SK-N-SH (cell line): ENCODE results near the gene SLC12A7. TPM values are rescaled to one million over a fixed set of nuclear protein-coding genes. Genes with fewer than 3 reads are reported as not detected.

ENCODE experiments used
- CTCF ChIA-PET: fragments of 300-600, 350-600 bp; formaldehyde crosslinking; extraction: SDS; loops from one replicate; lab custom pipeline; 2021; lab: Yijun Ruan, JAX
- POLR2A ChIA-PET: fragments of 350-600 bp; sonication (Branson Sonifier 250); formaldehyde crosslinking; extraction: SDS; loops from one replicate; lab custom pipeline; 2020; ENCODE audit warnings: antibody characterized with exemption, inconsistent platforms; lab: Yijun Ruan, JAX
- DNase-seq: peaks from one replicate; pipeline ENCODE4 v3.0.0; 2012
- H2AFZ ChIP-seq: fragments of 200-600 bp; sonication (generic); 2 replicates; pipeline ENCODE4 v1.8.1; 2016; ENCODE audit warnings: antibody characterized with exemption, mild to moderate bottlenecking, low read depth
- H3F3A ChIP-seq: fragments of 200-600 bp; sonication (generic); replicated peaks from 2 replicates; pipeline ENCODE3; 2016; ENCODE audit warnings: antibody characterized with exemption, mild to moderate bottlenecking; ENCODE audit not compliant: insufficient read depth
- H3K27ac ChIP-seq, 2 experiments: fragments of 200-500 bp in 1 of 2; fragments of 200-600 bp in 1 of 2; sonication (Bioruptor generic) in 1 of 2; sonication (generic), shearing (Covaris generic) in 1 of 2; 2 replicates each; pipeline versions ENCODE4 v1.5.1 to v1.6.1; 2014 to 2016; ENCODE audit warnings: low read depth in 2 of 2, inconsistent platforms in 1 of 2, low read length in 1 of 2, mild to moderate bottlenecking in 1 of 2, mixed read lengths in 1 of 2
- H3K27me3 ChIP-seq: fragments of 200-600 bp; sonication (generic), shearing (Covaris generic); 2 replicates; pipeline ENCODE4 v1.6.1; 2016; ENCODE audit warnings: mixed run types; ENCODE audit not compliant: insufficient read depth
- H3K36me3 ChIP-seq, 2 experiments: fragments of 200-500 bp in 1 of 2; fragments of 200-600 bp in 1 of 2; sonication (Bioruptor generic) in 1 of 2; sonication (generic) in 1 of 2; replicated peaks in 1 of 2; 2 replicates each; pipeline versions ENCODE3 to v1.5.1; 2014 to 2016; ENCODE audit warnings: low read length in 1 of 2, mild to moderate bottlenecking in 1 of 2; ENCODE audit not compliant: insufficient read depth in 2 of 2, control insufficient read depth in 1 of 2
- H3K4me1 ChIP-seq, 2 experiments: fragments of 200-500 bp in 1 of 2; fragments of 200-600 bp in 1 of 2; sonication (Bioruptor generic) in 1 of 2; sonication (generic), shearing (Covaris generic) in 1 of 2; 2 replicates each; pipeline versions ENCODE4 v1.5.1 to v1.6.1; 2014 to 2016; ENCODE audit warnings: low read depth in 1 of 2, low read length in 1 of 2, mixed run types in 1 of 2; ENCODE audit not compliant: insufficient read depth in 2 of 2, control insufficient read depth in 1 of 2
- H3K4me2 ChIP-seq: fragments of 200-600 bp; sonication (generic), shearing (Covaris generic); 2 replicates; pipeline ENCODE4 v1.6.1; 2017; ENCODE audit warnings: mixed run types
- H3K4me3 ChIP-seq, 2 experiments: fragments of 200-500 bp in 1 of 2; fragments of 200-600 bp in 1 of 2; sonication (Bioruptor generic) in 1 of 2; sonication (generic), shearing (Covaris generic) in 1 of 2; 2 replicates each; pipeline versions ENCODE4 v1.5.1 to v1.8.1; 2014 to 2016; ENCODE audit warnings: low read depth in 2 of 2, inconsistent platforms in 1 of 2, low read length in 1 of 2, mild to moderate bottlenecking in 1 of 2, mixed read lengths in 1 of 2, moderate library complexity in 1 of 2
- H3K79me2 ChIP-seq: fragments of 200-600 bp; sonication (generic); 2 replicates; pipeline ENCODE4 v1.8.1; 2017; ENCODE audit warnings: mild to moderate bottlenecking; ENCODE audit not compliant: insufficient read depth
- H3K9ac ChIP-seq: fragments of 200-600 bp; sonication (generic); 2 replicates; pipeline ENCODE4 v1.6.1; 2017; ENCODE audit warnings: mixed run types
- H3K9me2 ChIP-seq: fragments of 200-600 bp; sonication (generic); 2 replicates; pipeline ENCODE4 v1.6.1; 2017; ENCODE audit warnings: mixed run types
- H3K9me3 ChIP-seq: fragments of 200-600 bp; sonication (generic); 2 replicates; pipeline ENCODE4 v1.6.1; 2017; ENCODE audit warnings: mixed run types, mild to moderate bottlenecking, moderate library complexity
- H4K20me1 ChIP-seq: fragments of 200-600 bp; sonication (generic); 2 replicates; pipeline ENCODE4 v1.6.1; 2017; ENCODE audit warnings: mild to moderate bottlenecking, mixed run types; ENCODE audit not compliant: insufficient read depth
- CHD2 ChIP-seq: fragments of 150-350 bp; IDR thresholded peaks from 2 replicates; pipeline ENCODE4 v1.6.1; 2018; ENCODE audit warnings: low read length; ENCODE audit not compliant: partially characterized antibody
- ELF1 ChIP-seq: IDR thresholded peaks from 2 replicates; pipeline ENCODE4 v1.4.0; 2012
- EP300 ChIP-seq, 2 experiments: IDR thresholded peaks; 2 replicates each; pipeline versions ENCODE4 v1.4.0 to v1.6.1; 2012; ENCODE audit warnings: borderline replicate concordance in 1 of 2, low read depth in 1 of 2, low read length in 1 of 2
- EZH2phosphoT487 ChIP-seq: fragments of 200-600 bp; sonication (generic); IDR thresholded peaks from 2 replicates; pipeline ENCODE4 v1.6.1; 2017; ENCODE audit warnings: low read depth, mixed run types, mild to moderate bottlenecking, antibody characterized with exemption, moderate library complexity, borderline replicate concordance
- FOSL2 ChIP-seq: IDR thresholded peaks from 2 replicates; pipeline ENCODE4 v1.4.0; 2012; ENCODE audit warnings: low read depth, mild to moderate bottlenecking, moderate library complexity, borderline replicate concordance
- FOXM1 ChIP-seq: IDR thresholded peaks from 2 replicates; pipeline ENCODE4 v1.4.0; 2012; ENCODE audit warnings: low read depth, mild to moderate bottlenecking
- GABPA ChIP-seq: IDR thresholded peaks from 2 replicates; pipeline ENCODE4 v1.4.0; 2012; ENCODE audit warnings: low read depth, mild to moderate bottlenecking
- GATA2 ChIP-seq: sonication (generic); formaldehyde crosslinking; IDR thresholded peaks from 2 replicates; pipeline ENCODE4 v1.5.0; 2020; ENCODE audit warnings: mild to moderate bottlenecking, missing genetic modification reagents
- MEF2A ChIP-seq: IDR thresholded peaks from 2 replicates; pipeline ENCODE4 v1.4.0; 2012; ENCODE audit warnings: low read depth, borderline replicate concordance
- NFIC ChIP-seq: IDR thresholded peaks from 2 replicates; pipeline ENCODE4 v1.4.0; 2012; ENCODE audit warnings: borderline replicate concordance
- POLR2AphosphoS5 ChIP-seq: IDR thresholded peaks from 2 replicates; pipeline ENCODE4 v1.6.1; 2012; ENCODE audit warnings: low read depth, low read length
- RAD21 ChIP-seq: IDR thresholded peaks from 2 replicates; pipeline ENCODE4 v1.6.1; 2012; ENCODE audit warnings: mild to moderate bottlenecking, low read length
- RCOR1 ChIP-seq: fragments of 150-350 bp; IDR thresholded peaks from 2 replicates; pipeline ENCODE4 v1.6.1; 2017; ENCODE audit warnings: antibody characterized with exemption, low read length
- RFX5 ChIP-seq: IDR thresholded peaks from 2 replicates; pipeline ENCODE4 v1.6.1; 2012; ENCODE audit warnings: mild to moderate bottlenecking, improper control_type of control experiment, low read length
- RXRA ChIP-seq: IDR thresholded peaks from 2 replicates; pipeline ENCODE4 v1.4.0; 2012; ENCODE audit warnings: low read depth, mild to moderate bottlenecking, borderline replicate concordance
- TAF1 ChIP-seq: IDR thresholded peaks from 2 replicates; pipeline ENCODE4 v1.6.1; 2012; ENCODE audit warnings: low read depth, mild to moderate bottlenecking, low read length, moderate library complexity, borderline replicate concordance
- TEAD4 ChIP-seq: IDR thresholded peaks from 2 replicates; pipeline ENCODE4 v1.4.0; 2012; ENCODE audit warnings: mild to moderate bottlenecking, borderline replicate concordance; ENCODE audit not compliant: insufficient read depth
- YY1 ChIP-seq: IDR thresholded peaks from 2 replicates; pipeline ENCODE4 v1.4.0; 2012; ENCODE audit warnings: low read depth, mild to moderate bottlenecking
- WGBS: methylation state at CpG from one replicate; pipeline ENCODE4 v1.1.6; 2017; ENCODE audit warnings: low lambda C conversion rate; 5-methylcytosine and 5-hydroxymethylcytosine counted together
- polyA plus RNA-seq, 3 experiments: library from polyadenylated mRNA; depleted of rRNA; stranded (reverse); fragments of >200 nt; gene quantifications; 2 replicates each; pipeline ENCODE4 v1.2.3, GENCODE V29; 2012
- TF ChIP-seq, protein P1 (sequence below): IDR thresholded peaks from 2 replicates; pipeline ENCODE4 v1.4.0; 2012; ENCODE audit warnings: low read depth, borderline replicate concordance
- TF ChIP-seq, protein P2 (sequence below): IDR thresholded peaks from 2 replicates; pipeline ENCODE4 v1.4.0; 2012; ENCODE audit warnings: low read depth, borderline replicate concordance
- TF ChIP-seq, protein P3 (sequence below): IDR thresholded peaks from 2 replicates; pipeline ENCODE4 v1.6.1; 2012; ENCODE audit warnings: mild to moderate bottlenecking, low read depth, low read length, moderate library complexity

SLC12A7 gene
- polyA plus RNA-seq, 1 of the 3 experiments (the other 2 are of a cell fraction): 2.6 TPM

DNA sequence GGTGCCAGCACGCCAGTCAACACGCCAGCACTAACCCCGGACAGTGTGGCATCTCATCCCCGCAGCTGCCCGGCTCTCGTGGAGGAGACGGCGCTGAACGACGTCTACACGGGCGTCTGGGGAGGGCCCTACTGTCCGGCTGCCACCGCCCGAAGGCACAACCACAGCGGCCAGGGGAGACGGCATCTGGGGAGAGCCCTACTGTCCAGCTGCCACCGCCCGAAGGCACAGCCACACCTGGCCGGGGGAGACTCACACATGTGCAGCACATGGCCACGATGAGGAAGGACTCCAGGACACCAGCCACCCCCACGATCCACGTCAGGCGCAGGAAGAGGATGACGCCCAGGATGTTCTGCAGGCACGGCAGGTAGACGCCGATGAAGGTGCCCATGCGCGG, 23.1 kb downstream of the SLC12A7 start (continued):
- TF ChIP-seq GABPA (no peak), GATA2 (CRISPR knock-in tag) (no peak), TAF1 (no peak), EP300 (IDR thresholded peaks at IDR 0.05; ENCODE audit: borderline replicate concordance in 1 of 2, low read depth in 1 of 2, low read length in 1 of 2) (no peak), EZH2phosphoT487 (no peak), RAD21 (no peak), MEF2A (no peak), RCOR1 (no peak)
- TF ChIP-seq, protein P1, sequence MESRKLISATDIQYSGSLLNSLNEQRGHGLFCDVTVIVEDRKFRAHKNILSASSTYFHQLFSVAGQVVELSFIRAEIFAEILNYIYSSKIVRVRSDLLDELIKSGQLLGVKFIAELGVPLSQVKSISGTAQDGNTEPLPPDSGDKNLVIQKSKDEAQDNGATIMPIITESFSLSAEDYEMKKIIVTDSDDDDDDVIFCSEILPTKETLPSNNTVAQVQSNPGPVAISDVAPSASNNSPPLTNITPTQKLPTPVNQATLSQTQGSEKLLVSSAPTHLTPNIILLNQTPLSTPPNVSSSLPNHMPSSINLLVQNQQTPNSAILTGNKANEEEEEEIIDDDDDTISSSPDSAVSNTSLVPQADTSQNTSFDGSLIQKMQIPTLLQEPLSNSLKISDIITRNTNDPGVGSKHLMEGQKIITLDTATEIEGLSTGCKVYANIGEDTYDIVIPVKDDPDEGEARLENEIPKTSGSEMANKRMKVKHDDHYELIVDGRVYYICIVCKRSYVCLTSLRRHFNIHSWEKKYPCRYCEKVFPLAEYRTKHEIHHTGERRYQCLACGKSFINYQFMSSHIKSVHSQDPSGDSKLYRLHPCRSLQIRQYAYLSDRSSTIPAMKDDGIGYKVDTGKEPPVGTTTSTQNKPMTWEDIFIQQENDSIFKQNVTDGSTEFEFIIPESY: no peak
- TF ChIP-seq, all 33 proteins: peak for 0

DNA sequence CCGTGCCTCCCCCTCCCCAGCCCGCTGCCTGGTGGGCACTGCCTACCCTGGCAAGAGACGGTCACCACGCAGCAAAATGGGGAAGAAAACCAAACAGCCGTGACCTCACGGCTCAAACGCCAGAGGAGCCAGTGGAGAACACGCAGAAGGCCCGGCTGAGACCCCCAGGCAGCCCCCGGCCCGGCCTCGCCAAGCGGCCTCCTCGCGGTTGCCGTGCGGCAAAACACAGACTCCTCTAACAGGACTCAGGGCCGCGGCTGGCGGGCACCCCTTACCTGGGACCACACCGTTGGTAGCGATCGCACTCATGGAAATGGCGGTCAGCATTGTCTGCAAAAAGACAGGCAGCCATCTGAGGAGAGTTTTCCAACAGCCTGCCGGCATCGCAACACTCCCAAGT, 23.8 kb downstream of the SLC12A7 start:
- no peak for DNase-seq
- Histone ChIP-seq H3K79me2 (no peaks in the 10 kb centered on the region), H3K27me3 (no peaks in the 10 kb centered on the region), H3K9ac (no peak overlapping the region), H3K9me2 (no peaks in the 10 kb centered on the region), H3K4me1 (peaks cover 0 to 8% of the 10 kb centered on the region in 2 experiments; a peak in 1 of 4 replicates), H2AFZ (no peak overlapping the region), H3K27ac (no peak overlapping the region), H3K4me2 (no peak overlapping the region), H4K20me1 (no peaks in the 10 kb centered on the region), H3K4me3 (no peak overlapping the region), H3K36me3 (no peaks in the 10 kb centered on the region), H3F3A (no peaks in the 10 kb centered on the region), H3K9me3 (no peaks in the 10 kb centered on the region)
- WGBS: 92% methylated on average over 10 of the region's 26 CpGs
- POLR2A ChIA-PET: no interaction called here
- TF ChIP-seq TAF1 (no peak), NFIC (no peak), EP300 (IDR thresholded peaks at IDR 0.05; ENCODE audit: borderline replicate concordance in 1 of 2, low read depth in 1 of 2, low read length in 1 of 2) (no peak), YY1 (no peak), FOSL2 (no peak), TEAD4 (no peak), FOXM1 (no peak)
- CTCF ChIA-PET: no interaction called here

DNA sequence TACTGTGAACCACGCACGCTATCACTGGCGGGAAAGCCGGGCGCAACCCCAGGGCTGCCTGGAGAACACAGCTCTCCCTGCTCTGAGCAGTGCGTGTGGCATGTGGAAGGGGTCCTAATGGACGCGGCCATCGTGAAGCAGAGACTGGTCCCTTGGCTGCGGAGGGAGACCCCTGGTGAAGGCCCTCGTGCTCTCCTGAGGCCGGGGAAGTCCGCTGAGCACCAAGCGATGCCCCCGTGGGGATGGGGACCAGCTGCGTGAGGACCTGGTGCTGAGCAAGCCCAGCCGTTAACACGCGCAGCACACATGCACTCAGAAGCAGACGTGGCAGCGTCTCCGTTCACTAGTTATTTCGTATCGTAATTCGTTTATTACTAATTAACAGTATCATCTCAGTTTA, 24.4 kb downstream of the SLC12A7 start:
- CTCF ChIA-PET: no interaction called here
- Histone ChIP-seq H3K4me3 (no peak overlapping the region), H3K9me3 (no peaks in the 10 kb centered on the region), H4K20me1 (no peaks in the 10 kb centered on the region), H3K9me2 (no peaks in the 10 kb centered on the region), H3F3A (no peaks in the 10 kb centered on the region), H3K9ac (no peak overlapping the region), H3K4me1 (peaks cover 0 to 8% of the 10 kb centered on the region in 2 experiments; a peak in 1 of 4 replicates), H3K4me2 (no peak overlapping the region), H3K27ac (no peak overlapping the region), H3K27me3 (no peaks in the 10 kb centered on the region), H3K36me3 (no peaks in the 10 kb centered on the region), H2AFZ (no peak overlapping the region), H3K79me2 (no peaks in the 10 kb centered on the region)
- POLR2A ChIA-PET: no interaction called here
- DNase-seq: no peak
- 91% methylated on average over 23 of the region's 25 CpGs for WGBS
- TF ChIP-seq POLR2AphosphoS5 (no peak), ELF1 (no peak), MEF2A (no peak), RXRA (no peak), GABPA (no peak), TAF1 (no peak), RAD21 (no peak), CHD2 (no peak), RFX5 (no peak), TEAD4 (no peak)
- TF ChIP-seq, protein P2, sequence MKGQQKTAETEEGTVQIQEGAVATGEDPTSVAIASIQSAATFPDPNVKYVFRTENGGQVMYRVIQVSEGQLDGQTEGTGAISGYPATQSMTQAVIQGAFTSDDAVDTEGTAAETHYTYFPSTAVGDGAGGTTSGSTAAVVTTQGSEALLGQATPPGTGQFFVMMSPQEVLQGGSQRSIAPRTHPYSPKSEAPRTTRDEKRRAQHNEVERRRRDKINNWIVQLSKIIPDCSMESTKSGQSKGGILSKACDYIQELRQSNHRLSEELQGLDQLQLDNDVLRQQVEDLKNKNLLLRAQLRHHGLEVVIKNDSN: no peak
- TF ChIP-seq, protein P3, sequence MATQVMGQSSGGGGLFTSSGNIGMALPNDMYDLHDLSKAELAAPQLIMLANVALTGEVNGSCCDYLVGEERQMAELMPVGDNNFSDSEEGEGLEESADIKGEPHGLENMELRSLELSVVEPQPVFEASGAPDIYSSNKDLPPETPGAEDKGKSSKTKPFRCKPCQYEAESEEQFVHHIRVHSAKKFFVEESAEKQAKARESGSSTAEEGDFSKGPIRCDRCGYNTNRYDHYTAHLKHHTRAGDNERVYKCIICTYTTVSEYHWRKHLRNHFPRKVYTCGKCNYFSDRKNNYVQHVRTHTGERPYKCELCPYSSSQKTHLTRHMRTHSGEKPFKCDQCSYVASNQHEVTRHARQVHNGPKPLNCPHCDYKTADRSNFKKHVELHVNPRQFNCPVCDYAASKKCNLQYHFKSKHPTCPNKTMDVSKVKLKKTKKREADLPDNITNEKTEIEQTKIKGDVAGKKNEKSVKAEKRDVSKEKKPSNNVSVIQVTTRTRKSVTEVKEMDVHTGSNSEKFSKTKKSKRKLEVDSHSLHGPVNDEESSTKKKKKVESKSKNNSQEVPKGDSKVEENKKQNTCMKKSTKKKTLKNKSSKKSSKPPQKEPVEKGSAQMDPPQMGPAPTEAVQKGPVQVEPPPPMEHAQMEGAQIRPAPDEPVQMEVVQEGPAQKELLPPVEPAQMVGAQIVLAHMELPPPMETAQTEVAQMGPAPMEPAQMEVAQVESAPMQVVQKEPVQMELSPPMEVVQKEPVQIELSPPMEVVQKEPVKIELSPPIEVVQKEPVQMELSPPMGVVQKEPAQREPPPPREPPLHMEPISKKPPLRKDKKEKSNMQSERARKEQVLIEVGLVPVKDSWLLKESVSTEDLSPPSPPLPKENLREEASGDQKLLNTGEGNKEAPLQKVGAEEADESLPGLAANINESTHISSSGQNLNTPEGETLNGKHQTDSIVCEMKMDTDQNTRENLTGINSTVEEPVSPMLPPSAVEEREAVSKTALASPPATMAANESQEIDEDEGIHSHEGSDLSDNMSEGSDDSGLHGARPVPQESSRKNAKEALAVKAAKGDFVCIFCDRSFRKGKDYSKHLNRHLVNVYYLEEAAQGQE: no peak
